Measurements from ENCODE around the gene MRTFA.

The MRTFA gene

DNA sequence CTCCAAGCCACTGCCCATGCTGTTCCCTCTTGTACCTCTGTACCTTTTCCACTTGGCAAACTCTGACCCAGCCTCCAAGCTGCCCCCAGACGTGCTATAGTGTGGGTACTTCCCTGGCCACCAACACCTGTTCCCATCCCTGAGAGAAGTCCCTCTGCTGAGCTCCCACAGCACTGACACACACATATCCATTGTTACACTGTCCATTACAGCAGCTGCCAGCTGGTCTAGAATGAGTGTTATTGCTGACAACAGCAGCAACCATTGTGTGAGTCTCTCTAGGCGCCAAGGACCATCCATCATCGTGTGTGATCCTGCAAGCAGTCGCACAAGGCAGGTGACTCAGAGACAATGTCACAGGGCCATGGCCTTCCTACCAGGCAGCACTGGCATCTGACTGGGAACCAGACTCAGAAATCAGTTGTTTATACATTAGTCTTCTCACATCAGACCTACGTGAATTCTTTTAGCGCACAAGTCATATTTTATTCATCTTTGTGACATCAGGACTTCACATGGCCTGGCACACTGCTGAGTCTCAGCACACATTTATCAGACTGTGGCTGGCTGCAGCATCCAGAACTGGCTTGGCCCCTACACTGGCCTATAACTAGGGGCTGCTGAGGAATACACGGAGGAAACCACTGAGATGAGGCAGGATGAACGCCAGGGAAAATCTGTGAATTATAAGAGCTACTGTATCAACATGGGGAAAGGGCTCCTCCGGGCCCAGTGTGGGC is 209.8 kb downstream of the MRTFA start:
- no peak for DNase-seq (ENCODE audit: low spot score)

DNA sequence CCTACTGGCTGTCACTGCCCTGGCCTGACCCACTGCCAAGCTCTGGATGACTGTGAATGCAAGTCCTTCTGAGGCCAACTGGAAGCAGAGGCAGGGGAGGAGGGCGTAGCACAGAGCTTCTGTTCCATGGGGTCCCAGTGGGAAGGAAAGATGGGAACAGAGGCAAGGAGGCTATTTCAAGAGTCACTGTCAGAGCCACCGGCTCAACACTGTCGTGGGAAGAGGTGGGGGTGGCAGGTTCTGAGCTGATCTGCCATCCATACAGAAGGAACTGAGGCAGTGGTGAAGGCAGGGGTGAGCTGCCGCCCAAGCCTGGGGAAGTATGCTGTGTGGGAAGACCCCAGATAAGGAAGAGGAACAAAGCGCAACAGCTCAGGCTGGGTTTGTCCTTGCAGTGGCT is 211.4 kb downstream of the MRTFA start:
- no peak for DNase-seq (ENCODE audit: low spot score)

DNA sequence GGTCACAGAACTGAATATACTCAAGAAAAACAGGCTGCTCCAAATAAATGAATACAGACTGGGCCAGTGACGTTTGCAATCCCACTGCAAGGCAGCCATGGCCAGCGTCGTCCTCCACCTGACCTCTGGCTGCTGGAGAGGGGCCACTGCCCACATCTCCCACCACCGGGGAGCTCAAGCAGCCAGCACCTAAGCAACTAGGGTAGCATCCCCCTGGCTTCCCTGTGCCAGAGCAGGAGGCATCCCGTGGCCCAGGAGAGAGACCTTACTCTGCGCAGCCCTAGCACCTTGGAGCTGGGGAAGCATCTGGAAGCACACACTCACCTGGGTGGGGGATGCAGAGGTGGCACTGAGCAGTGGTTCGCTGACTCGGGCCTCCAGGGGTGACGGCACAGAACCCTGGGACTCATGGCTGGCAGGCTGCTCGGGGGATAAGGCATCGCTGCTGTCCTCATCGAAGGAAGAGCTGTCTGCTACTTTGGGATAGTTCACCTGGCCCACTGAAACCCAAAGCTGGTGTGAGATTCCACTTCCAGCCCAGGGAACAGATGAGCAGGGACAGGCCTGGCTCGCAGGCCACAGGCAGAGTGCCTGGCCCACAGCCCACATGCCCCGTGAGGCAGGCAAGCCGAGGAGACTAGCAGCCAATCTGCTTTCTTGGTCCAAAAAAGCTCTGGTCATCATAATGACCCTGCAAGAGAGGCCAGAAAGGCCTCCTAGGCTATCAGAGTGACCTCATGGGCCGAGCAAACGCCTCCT is 212.5 kb downstream of the MRTFA start:
- DNase-seq (ENCODE audit: low spot score) = no peak

DNA sequence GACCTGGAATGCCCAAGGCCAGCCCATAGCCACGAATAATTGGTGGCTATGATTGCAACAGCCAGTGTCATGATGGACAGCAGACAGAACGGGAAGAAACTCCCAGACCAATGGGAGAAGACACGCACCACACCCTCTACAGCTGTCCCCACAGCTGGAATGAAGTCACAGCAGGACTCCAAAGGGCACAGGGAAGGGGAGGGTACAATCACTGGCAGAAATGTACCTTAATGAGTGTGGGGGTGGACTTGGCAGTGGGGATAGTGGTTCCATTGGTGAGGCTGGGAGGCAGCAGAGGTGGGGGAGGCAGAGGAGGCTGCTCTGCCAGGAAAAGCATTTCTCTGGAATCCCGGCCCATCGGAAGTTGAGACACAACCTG is 213.2 kb downstream of the MRTFA start:
- no peak for DNase-seq (ENCODE audit: low spot score)

DNA sequence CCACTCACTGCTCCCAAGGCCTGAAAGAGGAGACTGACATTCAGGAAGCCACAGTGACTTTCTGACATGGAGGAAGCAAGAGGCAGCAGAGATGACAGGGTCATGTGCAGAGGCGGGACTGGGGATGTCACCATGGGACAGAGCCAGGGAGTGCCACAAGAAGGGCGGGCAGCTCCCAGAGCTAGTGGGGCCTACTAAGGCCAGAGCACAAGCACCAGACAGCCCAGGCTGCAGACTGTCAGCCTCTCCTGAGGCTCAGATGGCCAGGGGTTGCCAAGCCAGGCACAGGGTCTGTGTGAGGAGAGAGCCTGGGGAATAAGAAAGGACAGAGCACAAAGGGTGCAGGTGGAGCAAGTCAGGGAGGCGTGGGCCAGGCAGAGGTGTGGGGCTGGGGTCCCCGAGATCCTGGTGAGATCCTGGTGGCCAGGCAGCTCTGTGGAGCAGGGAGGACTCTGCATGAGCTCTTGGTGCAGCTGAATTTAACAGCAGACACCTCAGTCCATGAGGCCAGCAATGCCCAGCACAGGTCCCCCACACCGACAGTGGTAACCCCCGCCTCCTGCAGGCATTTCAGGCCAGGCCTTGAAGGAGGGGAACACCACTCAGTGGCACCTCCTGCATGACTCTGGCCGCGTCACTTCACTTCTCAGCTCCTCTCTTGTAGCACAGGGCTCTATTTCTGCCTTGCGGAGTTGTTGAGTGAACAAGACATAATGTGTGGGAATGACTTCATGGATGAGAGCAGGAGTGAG is 213.8 kb downstream of the MRTFA start:
- DNase-seq (ENCODE audit: low spot score) = no peak

DNA sequence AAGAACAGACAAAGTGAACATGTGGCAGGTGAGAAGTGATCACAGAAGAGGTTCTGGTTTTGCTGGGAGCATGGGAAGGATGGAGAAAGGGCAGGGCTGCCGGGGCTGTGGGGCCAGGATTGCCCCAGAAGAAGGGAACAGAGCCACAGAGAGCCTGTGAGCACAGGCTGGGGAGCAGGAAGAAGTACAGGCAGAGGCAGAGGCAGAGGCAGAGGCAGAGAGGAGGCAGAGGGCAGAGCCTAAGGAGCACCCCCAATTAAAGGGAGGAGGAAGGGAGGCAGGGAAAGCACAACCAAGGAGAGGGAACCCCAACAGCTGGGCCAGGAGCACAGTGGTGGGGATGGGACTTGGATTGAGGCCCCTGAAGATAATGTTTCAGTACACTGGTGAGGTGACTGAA is 214.6 kb downstream of the MRTFA start:
- no peak for DNase-seq (ENCODE audit: low spot score)

DNA sequence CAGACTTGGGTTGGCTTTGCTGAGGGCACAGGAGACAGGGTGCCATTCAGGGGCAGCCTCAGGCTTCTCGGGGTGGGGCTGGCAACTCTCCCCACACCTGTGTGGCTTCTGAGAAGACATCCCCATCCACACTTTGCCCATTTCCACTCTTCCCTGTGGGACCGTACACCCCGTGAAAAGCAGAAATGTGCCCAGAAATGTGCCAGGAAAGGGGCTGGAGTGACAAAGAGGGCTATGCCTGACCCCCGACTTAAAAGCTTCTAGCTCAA is 215.5 kb downstream of the MRTFA start:
- DNase-seq (ENCODE audit: low spot score) = no peak

DNA sequence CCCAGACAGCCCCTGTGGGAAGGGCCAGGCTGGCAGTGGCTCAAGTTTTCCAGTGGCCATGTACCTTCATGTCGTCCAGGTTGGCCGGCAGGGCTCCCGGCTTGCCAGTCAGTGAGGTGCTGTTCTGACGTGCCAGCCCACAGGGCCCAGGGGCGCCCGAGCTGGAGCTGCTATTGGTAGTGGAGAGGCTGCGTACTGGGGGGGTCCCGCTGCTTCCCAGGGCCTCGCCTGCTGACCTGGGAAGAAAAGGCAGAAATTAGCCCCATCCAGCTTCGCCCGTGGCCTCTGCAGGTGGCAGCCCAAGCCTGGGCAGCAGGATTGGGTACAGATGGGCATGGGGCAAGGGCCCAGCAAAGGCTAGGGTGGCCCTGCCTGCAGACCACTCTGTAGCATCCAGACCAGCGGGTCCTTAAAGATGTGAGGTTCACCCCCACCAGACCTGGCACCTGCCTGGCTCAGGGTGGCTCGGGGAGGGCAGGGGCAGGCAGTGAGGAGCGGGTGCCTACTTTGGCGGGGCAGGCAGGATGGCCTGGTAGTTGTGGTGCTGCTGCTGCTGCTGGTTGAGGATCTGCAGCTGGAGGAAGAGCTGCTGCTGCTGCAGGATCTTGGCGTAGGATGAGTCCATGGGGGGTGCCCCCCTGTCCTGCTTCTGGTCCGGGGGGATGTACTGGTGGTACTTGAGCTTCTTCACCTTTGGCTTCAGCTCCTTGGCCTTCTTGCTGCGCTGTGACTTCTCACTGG is 216.0 kb downstream of the MRTFA start:
- no peak for DNase-seq (ENCODE audit: low spot score)

DNA sequence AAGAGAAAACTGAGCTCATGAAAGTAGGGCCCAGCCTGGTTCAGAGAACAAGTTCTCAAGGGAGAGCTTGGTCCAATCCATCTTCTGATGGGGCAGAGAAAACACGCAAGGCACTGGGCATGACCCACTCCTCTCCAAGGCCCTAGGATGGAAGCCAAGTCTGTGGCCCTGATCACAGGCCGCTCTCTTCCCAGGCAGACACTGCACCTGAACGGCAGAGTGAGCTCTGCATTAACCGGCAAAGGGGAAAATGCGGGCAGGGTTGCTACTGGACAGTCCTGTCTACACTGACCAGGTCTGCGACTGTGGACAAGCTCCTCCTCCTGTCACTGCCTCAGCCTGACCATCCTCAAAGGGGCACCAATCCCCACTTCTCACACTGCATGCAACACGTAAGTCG is 216.8 kb downstream of the MRTFA start:
- DNase-seq (ENCODE audit: low spot score) = no peak

DNA sequence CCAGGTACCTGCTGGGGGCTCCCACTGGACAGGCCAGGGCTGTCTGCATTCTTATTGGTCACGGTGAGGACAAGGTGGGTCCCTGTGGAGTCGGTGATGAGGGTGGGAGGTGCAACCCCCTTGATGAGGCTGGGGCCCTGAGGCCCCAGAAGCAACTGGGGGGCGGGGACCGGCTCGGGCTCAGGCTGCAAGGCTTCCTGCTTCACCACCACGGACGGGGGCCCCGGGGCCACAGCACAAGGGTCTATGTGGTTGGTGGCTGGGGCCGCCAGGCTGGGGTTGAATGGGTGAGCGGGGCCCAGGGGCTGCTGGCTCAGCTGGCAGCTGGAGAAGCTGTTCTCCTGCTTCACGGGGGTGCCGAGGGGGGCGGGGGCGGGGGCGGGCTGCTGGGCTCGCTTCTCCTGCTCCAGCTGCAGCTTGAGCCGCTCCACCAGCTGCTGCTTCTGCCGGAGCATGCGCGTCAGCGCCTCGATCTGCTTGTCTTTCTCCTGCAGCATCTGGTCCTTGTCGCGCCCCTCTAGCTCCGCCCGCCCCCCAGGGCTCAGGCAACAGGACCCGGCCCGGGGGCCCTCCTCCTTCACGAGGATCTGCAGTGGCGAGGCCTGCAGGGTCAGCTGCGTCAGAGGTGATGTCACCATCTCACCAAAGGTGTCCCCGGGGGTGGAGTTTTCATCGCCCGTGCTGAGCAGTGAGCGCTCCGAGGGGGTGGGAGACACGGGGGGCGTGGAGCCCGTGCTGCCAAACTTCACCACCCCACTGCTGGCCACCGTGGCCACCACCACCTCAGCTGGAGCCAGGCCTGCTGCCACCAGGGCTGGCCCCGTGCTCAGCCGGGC is 217.9 kb downstream of the MRTFA start:
- DNase-seq (ENCODE audit: low spot score) = no peak

DNA sequence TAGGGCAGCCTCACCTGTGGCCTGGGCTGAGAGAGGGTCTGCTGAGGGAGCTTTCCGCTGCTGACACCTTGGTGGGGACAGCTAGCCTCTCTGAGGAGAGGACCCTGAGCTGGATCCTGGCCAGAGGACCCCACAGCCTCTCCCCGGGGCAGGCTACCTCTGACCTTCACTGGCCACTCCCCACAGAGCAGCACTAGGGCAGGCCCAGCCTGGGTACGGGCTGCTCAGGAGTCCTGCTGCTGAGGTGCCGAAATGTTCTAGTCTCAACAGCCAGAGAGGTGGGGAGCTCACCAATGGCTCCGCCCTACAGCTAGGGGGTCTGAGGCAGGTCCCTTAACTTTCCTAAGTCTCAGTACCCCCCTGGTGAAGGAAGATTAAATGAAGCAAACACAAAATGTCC is 218.6 kb downstream of the MRTFA start:
- no peak for DNase-seq (ENCODE audit: low spot score)

DNA sequence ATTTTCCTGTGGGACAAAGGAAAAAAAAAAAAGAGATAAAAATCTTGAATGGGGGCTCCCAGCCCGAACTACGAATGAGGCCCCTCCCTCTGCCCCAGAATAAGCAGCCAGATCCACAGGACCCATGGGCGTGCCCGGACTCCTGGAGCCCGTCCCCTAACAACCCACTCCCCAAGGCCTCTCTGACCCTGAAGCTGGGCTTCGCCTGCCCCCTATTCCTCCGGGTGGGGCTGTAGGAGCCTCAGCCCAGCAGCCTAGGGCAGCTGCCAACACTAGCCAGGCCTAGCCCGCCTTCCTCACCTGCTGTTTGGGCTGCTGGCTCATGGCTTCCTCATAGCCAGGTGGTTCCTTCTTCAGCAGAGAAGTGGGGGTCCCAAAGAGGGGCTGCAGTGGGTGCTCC is 219.5 kb downstream of the MRTFA start:
- DNase-seq (ENCODE audit: low spot score) = no peak

DNA sequence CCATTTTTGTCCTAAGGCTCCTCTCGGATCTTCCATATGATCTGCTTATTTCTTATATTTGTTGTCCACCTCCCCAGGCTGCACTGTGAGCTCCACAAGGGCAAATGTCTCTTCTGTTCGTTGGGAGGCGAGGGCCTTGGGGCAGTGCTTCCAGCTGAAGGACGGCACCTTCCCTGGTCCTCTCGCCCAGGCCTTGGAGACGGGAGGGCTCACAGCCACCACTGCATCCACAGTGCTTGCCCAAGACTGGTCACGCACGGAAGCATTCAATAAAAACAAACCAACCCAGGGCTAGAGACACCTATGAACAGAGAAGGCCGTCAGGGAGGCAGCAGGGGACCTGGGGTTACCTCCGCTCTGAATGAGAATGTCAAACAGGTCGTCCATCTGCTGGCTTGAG is 219.9 kb downstream of the MRTFA start:
- DNase-seq (ENCODE audit: low spot score) = no peak

DNA sequence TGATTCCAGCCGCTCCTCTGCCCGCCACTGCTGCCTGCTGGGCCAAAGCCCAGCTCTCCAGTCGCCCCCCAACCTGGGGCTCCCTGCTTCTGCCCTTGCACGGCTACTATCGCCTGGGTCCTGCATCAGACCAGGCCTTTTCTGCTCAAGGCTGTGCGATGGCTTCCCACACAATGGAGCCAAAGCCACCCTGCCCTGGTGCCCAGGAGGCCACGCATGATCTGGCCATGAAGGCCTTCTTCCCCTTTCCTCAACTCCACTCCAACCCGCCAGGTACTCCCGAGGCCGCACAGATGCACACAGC is 220.3 kb downstream of the MRTFA start:
- DNase-seq (ENCODE audit: low spot score) = no peak

DNA sequence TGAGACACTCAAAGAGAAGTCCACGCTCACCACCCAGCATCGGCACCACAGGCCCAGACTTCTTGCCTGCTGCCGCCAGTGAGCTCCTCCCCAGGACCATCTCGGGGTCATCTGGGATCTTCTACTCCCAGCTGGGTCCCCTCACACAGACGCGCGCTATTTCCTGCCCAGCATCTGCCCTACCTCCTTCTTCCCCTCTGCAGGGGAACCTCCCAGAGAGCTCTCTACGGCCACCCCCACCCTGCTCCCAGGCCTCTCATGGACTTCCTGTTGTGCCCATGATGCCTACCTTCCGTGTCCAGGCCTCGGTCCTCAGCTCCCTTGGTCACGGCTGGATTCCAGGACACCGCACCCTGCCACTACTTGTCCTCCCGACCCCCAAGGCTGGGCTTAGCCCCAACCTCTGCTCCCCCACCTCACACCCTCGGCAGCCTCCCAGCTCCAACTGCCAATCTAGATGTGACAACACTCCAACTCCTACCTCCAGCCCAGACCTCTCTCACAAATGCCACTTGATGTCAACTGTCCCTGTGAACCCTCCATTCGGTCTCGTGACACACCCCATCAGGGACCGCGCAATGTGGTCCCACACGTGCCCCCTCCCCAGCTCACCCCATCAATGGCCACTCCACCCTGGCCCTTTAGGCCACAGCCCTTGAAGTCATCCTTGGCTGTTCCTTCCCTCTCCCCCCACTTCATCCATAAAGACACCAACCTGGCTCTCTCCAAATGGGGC is 220.8 kb downstream of the MRTFA start:
- DNase-seq (ENCODE audit: low spot score) = no peak

DNA sequence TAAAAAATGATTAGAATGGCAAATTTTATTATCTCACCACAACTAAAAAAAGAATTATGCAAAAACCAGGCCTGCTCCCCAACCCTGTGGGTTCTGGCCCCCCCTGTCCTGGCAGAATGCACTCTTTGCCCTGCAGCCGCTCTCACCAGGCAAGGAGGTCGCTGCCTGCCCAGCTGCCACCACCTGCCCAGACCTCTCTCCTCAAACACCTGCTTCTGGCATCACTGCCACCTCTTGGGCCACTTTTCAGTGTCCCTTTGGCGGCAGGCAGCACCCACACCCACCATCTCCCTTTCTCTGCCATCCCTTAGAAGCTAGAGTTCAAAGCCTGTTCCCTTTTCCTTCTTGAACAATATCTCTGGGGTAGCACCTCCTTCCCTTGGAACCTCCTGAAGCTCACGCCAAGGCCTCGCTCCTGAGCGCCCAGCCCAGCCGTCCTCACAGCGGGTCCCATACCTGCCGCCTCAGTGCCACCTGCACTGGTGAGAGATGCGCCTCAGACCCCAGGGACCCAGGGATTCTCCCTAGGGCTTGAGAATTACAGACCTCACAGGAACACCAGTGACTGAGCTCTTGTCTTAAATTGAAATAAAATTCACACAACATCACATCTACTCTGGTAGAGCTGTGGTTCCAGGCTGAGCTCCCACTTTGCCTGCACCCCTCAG is 221.5 kb downstream of the MRTFA start:
- DNase-seq (ENCODE audit: low spot score) = no peak

DNA sequence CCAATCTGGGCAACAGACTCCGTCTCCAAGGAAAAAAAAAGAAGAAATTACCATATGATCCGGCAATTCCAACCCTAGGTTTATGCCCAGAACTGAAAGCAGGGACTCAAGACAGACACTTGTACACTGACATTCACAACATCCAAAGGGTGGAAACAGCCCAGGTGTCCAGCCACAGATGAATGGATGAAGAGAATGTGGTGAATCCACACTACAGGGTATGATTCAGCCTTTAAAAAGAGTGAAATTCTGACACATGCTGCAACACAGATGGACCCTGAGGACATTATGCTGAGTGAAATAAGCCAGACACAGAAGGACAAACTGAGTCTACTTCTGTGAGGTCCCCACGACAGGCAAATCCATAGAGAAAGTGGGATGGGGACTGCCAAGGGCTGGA is 222.2 kb downstream of the MRTFA start:
- no peak for DNase-seq (ENCODE audit: low spot score)

DNA sequence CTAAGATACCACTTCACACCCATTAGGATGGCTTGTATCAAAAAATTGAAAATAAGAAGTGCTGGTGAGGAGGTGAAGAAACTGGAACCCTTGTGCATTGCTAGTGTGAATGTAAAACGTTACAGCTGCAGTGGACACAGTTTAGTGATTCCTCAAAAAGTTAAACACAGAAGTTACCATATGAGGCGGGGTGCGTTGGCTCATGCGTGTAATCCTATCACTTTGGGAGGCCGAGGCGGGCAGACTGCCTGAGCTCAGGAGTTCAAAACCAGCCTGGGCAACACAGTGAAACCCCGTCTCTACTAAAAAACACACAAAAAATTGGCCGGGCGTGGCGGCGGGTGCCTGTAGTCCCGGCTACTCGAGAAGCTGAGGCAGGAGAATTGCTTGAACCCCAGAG is 222.6 kb downstream of the MRTFA start:
- DNase-seq (ENCODE audit: low spot score) = no peak

DNA sequence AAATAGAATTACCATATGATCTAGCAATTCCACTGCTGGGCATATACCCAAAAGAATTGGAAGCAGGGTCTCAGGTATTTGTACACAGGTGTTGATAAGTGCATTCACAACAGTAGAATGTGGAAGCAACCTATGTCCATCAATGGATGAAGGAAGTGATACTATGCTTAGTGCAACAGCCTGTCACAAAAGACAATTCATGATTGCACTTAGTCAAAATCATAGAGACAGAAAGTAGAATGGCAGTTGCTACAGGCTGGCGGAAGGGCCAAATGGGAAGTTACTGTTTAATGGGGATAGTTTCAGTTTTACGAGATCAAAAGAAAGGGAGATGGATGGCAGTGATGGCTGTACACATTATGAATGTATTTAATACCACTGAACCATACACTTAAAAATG is 224.1 kb downstream of the MRTFA start:
- no peak for DNase-seq (ENCODE audit: low spot score)

DNA sequence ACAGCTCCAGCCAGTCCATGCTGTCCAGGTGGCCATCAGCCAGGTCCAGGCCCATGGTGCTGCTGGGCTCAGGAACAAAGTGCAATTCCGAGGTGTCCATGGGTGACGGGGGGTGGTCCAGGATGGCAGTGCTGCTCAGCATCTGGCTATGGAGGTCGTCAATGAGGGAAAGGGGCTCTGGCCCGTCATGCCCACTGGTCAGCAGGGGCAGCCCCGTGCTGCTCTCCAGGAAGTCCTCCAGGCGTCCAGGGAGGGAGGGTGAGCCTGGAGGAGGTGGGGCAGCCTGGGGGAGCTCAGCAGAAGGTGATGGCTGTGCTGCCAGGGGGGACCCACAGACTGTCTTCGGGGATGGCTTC is 225.0 kb downstream of the MRTFA start:
- no peak for DNase-seq (ENCODE audit: low spot score)

Data from AG08396 (cell line).